ENCODE measurements around the gene ETS1.

ETS1 gene

GRCh38 chr11:128629516-128630106 is 42.3 kb upstream of the ETS1 start:
- Histone ChIP-seq H3K27ac (replicated peaks) (no peak overlapping the region), H3K27me3 (ENCODE audit: insufficient read depth, poor library complexity, severe bottlenecking) (no peaks in the 10 kb centered on the region), H3K4me3 (replicated peaks; ENCODE audit: insufficient read depth, low read length) (no peak overlapping the region)
- no peak for TF ChIP-seq CTCF (IDR thresholded peaks at IDR 0.05; ENCODE audit: insufficient read depth, low read length)
- no peak for TF ChIP-seq SPI1 (IDR thresholded peaks at IDR 0.05; ENCODE audit: borderline replicate concordance, low read depth)
- no peak for TF ChIP-seq GABPA (IDR thresholded peaks at IDR 0.05; ENCODE audit: low read depth)
- TF ChIP-seq, protein P1, sequence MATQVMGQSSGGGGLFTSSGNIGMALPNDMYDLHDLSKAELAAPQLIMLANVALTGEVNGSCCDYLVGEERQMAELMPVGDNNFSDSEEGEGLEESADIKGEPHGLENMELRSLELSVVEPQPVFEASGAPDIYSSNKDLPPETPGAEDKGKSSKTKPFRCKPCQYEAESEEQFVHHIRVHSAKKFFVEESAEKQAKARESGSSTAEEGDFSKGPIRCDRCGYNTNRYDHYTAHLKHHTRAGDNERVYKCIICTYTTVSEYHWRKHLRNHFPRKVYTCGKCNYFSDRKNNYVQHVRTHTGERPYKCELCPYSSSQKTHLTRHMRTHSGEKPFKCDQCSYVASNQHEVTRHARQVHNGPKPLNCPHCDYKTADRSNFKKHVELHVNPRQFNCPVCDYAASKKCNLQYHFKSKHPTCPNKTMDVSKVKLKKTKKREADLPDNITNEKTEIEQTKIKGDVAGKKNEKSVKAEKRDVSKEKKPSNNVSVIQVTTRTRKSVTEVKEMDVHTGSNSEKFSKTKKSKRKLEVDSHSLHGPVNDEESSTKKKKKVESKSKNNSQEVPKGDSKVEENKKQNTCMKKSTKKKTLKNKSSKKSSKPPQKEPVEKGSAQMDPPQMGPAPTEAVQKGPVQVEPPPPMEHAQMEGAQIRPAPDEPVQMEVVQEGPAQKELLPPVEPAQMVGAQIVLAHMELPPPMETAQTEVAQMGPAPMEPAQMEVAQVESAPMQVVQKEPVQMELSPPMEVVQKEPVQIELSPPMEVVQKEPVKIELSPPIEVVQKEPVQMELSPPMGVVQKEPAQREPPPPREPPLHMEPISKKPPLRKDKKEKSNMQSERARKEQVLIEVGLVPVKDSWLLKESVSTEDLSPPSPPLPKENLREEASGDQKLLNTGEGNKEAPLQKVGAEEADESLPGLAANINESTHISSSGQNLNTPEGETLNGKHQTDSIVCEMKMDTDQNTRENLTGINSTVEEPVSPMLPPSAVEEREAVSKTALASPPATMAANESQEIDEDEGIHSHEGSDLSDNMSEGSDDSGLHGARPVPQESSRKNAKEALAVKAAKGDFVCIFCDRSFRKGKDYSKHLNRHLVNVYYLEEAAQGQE (IDR thresholded peaks at IDR 0.05; ENCODE audit: insufficient replicate concordance, low read depth): no peak
- no peak for TF ChIP-seq POLR2AphosphoS5 (IDR thresholded peaks at IDR 0.05; ENCODE audit: low read depth)
- DNase-seq (ENCODE audit: low read depth in 1 of 2, low spot score in 1 of 2): no peak

DNA sequence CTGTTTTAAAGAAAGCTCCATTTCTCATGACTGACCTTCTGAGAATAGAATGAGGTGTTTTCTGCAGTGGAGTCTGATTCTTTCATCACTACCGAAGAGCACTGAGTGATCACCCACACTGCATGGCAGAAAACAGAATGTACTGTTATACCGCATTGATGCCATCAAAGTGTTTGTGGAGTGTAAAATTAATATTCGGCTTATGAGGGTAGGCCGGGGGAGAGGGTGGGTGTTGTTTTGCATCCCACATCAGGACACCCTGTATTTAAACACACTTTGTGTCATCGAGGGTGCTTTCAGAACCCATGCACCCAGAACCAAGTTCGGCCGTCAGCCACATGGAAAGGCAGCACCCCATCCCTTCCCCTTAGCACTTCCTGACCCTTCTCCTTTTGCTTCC is 41.3 kb upstream of the ETS1 start:
- Histone ChIP-seq H3K27ac (replicated peaks) (no peak overlapping the region), H3K4me3 (replicated peaks; ENCODE audit: insufficient read depth, low read length) (no peak overlapping the region), H3K27me3 (ENCODE audit: insufficient read depth, poor library complexity, severe bottlenecking) (no peaks in the 10 kb centered on the region)
- no peak for DNase-seq (ENCODE audit: low read depth in 1 of 2, low spot score in 1 of 2)
- TF ChIP-seq SPI1 (IDR thresholded peaks at IDR 0.05; ENCODE audit: borderline replicate concordance, low read depth): no peak
- no peak for TF ChIP-seq POLR2AphosphoS5 (IDR thresholded peaks at IDR 0.05; ENCODE audit: low read depth)
- TF ChIP-seq CTCF (IDR thresholded peaks at IDR 0.05; ENCODE audit: insufficient read depth, low read length): no peak
- no peak for TF ChIP-seq GABPA (IDR thresholded peaks at IDR 0.05; ENCODE audit: low read depth)
- TF ChIP-seq, protein P1 (IDR thresholded peaks at IDR 0.05; ENCODE audit: insufficient replicate concordance, low read depth): no peak

- H3K4me3 ChIP-seq (replicated peaks; ENCODE audit: insufficient read depth, low read length): no peak overlapping the region
- H3K27ac ChIP-seq (replicated peaks): no peak overlapping the region
- no peak for DNase-seq (ENCODE audit: low read depth in 1 of 2, low spot score in 1 of 2)
- TF ChIP-seq, protein P1 (IDR thresholded peaks at IDR 0.05; ENCODE audit: insufficient replicate concordance, low read depth): no peak
- TF ChIP-seq CTCF (IDR thresholded peaks at IDR 0.05; ENCODE audit: insufficient read depth, low read length) (no peak), GABPA (IDR thresholded peaks at IDR 0.05; ENCODE audit: low read depth) (no peak), POLR2AphosphoS5 (IDR thresholded peaks at IDR 0.05; ENCODE audit: low read depth) (no peak), SPI1 (IDR thresholded peaks at IDR 0.05; ENCODE audit: borderline replicate concordance, low read depth) (no peak)
- no peaks in the 10 kb centered on the region for H3K27me3 ChIP-seq (ENCODE audit: insufficient read depth, poor library complexity, severe bottlenecking)
Observed at GRCh38 chr11:128628325-128628673, 40.9 kb upstream of the ETS1 start.

Data from HL-60 (cell line).